LHCN-M2 (cell line): Measurements from ENCODE around the gene JARID2. TPM values are rescaled to one million over a fixed set of nuclear protein-coding genes. Genes with fewer than 3 reads are reported as not detected.

ENCODE experiments used
- DNase-seq: peaks from one replicate; pipeline ENCODE4 v3.0.0-alpha.2; 2012; ENCODE audit warnings: low read depth
- total RNA-seq: library from RNA; depleted of rRNA; stranded (reverse); fragments of >200 nt; gene quantifications from 2 replicates; pipeline ENCODE4 v1.2.3, GENCODE V29; 2014

The JARID2 gene
- total RNA-seq, 1 experiment from 2014 or later, result 3.8 TPM

GRCh38 chr6:15264412-15264811 lies 18.5 kb downstream of the JARID2 start:
- DNase-seq, result no peak

GRCh38 chr6:15264902-15265761 lies 19.3 kb downstream of the JARID2 start:
- DNase-seq, result peak; percentile 90

GRCh38 chr6:15265787-15266186 lies 19.9 kb downstream of the JARID2 start:
- no peak for DNase-seq

GRCh38 chr6:15266423-15266996 lies 20.6 kb downstream of the JARID2 start:
- DNase-seq, result peak; percentile 80

GRCh38 chr6:15267221-15267620 lies 21.4 kb downstream of the JARID2 start:
- no peak for DNase-seq

GRCh38 chr6:15268137-15268908 lies 22.5 kb downstream of the JARID2 start:
- DNase-seq, result no peak

- no peak for DNase-seq
These were observed 23.1 kb downstream of the JARID2 start for GRCh38 chr6:15269011-15269410.

- DNase-seq, result no peak
These were observed 23.8 kb downstream of the JARID2 start for GRCh38 chr6:15269619-15270018.

- no peak for DNase-seq
These were observed 24.5 kb downstream of the JARID2 start for GRCh38 chr6:15270402-15270801.

- no peak for DNase-seq
These were observed 26.7 kb downstream of the JARID2 start for GRCh38 chr6:15272562-15272961.

GRCh38 chr6:15274692-15275387 lies 29.0 kb downstream of the JARID2 start:
- DNase-seq, result no peak

- no peak for DNase-seq
These were observed 30.4 kb downstream of the JARID2 start for GRCh38 chr6:15276036-15276985.

- no peak for DNase-seq
These were observed 33.3 kb downstream of the JARID2 start for GRCh38 chr6:15279047-15279661.

- no peak for DNase-seq
These were observed 34.2 kb downstream of the JARID2 start for GRCh38 chr6:15280028-15280427.

- DNase-seq, result no peak
These were observed 35.1 kb downstream of the JARID2 start for GRCh38 chr6:15280961-15281360.

- DNase-seq, result no peak
These were observed 36.5 kb downstream of the JARID2 start for GRCh38 chr6:15282334-15282733.

- no peak for DNase-seq
These were observed 38.1 kb downstream of the JARID2 start for GRCh38 chr6:15283986-15284361.

- peak; percentile 25 for DNase-seq
These were observed 38.9 kb downstream of the JARID2 start for GRCh38 chr6:15284743-15285142.

GRCh38 chr6:15285682-15286294 lies 39.9 kb downstream of the JARID2 start:
- no peak for DNase-seq
